Glomerular visceral epithelial cell (primary cell): ENCODE data around the gene PIK3C3.
"Not testable (repeated sequence)": the region's sequence is repeated elsewhere in the genome, so short reads cannot be mapped to it uniquely, and the experiment has no call there.

Source experiments
- DNase-seq: peaks from one replicate; pipeline ENCODE4 v3.0.0-alpha.2; 2016; ENCODE audit errors: extremely low spot score

PIK3C3 gene

GRCh38 chr18:42024131-42024530, 69.1 kb downstream of the PIK3C3 start:
- DNase-seq, result no peak

GRCh38 chr18:42025491-42025890, 70.5 kb downstream of the PIK3C3 start:
- DNase-seq, result no peak

- DNase-seq, result no peak
Measured at GRCh38 chr18:42025974-42026625, 71.1 kb downstream of the PIK3C3 start.

- DNase-seq, result peak; percentile 45
Measured at GRCh38 chr18:42028247-42028832, 73.3 kb downstream of the PIK3C3 start.

- no peak for DNase-seq
Measured at GRCh38 chr18:42029092-42029491, 74.1 kb downstream of the PIK3C3 start.

GRCh38 chr18:42030586-42031182, 75.7 kb downstream of the PIK3C3 start:
- peak; percentile 31 for DNase-seq

- no peak for DNase-seq
Measured at GRCh38 chr18:42032447-42032846, 77.4 kb downstream of the PIK3C3 start.

GRCh38 chr18:42033137-42033810, 78.2 kb downstream of the PIK3C3 start:
- no peak for DNase-seq

- DNase-seq, result peak; percentile 83
Measured at GRCh38 chr18:42038936-42039335, 83.9 kb downstream of the PIK3C3 start.

- DNase-seq, result no peak
Measured at GRCh38 chr18:42039396-42039795, 84.4 kb downstream of the PIK3C3 start.

- no peak for DNase-seq
Measured at GRCh38 chr18:42041793-42042192, 86.8 kb downstream of the PIK3C3 start.

GRCh38 chr18:42045346-42045745, 90.3 kb downstream of the PIK3C3 start:
- DNase-seq, result no peak

GRCh38 chr18:42047721-42048120, 92.7 kb downstream of the PIK3C3 start:
- peak; percentile 11 for DNase-seq

- peak; percentile 58 for DNase-seq
Measured at GRCh38 chr18:42048158-42048557, 93.1 kb downstream of the PIK3C3 start.

- DNase-seq, result not testable (repeated sequence)
Measured at GRCh38 chr18:42049536-42049935, 94.5 kb downstream of the PIK3C3 start.

- DNase-seq, result no peak
Measured at GRCh38 chr18:42051411-42051810, 96.4 kb downstream of the PIK3C3 start.

GRCh38 chr18:42052122-42052708, 97.2 kb downstream of the PIK3C3 start:
- no peak for DNase-seq

GRCh38 chr18:42053188-42053781, 98.3 kb downstream of the PIK3C3 start:
- DNase-seq, result peak; percentile 56

GRCh38 chr18:42064109-42064508, 109.1 kb downstream of the PIK3C3 start:
- no peak for DNase-seq

- no peak for DNase-seq
Measured at GRCh38 chr18:42067518-42067917, 112.5 kb downstream of the PIK3C3 start.

- no peak for DNase-seq
Measured at GRCh38 chr18:42068030-42068429, 113.0 kb downstream of the PIK3C3 start.

- peak; percentile 17 for DNase-seq
Measured at GRCh38 chr18:42069036-42069435, 114.0 kb downstream of the PIK3C3 start.
